ENCODE measurements around the gene TDRD7. TPM values are rescaled to one million over a fixed set of nuclear protein-coding genes. Genes with fewer than 3 reads are reported as not detected.

The TDRD7 gene
- total RNA-seq, 1 donor from 2014 or later: 7.6 TPM

DNA sequence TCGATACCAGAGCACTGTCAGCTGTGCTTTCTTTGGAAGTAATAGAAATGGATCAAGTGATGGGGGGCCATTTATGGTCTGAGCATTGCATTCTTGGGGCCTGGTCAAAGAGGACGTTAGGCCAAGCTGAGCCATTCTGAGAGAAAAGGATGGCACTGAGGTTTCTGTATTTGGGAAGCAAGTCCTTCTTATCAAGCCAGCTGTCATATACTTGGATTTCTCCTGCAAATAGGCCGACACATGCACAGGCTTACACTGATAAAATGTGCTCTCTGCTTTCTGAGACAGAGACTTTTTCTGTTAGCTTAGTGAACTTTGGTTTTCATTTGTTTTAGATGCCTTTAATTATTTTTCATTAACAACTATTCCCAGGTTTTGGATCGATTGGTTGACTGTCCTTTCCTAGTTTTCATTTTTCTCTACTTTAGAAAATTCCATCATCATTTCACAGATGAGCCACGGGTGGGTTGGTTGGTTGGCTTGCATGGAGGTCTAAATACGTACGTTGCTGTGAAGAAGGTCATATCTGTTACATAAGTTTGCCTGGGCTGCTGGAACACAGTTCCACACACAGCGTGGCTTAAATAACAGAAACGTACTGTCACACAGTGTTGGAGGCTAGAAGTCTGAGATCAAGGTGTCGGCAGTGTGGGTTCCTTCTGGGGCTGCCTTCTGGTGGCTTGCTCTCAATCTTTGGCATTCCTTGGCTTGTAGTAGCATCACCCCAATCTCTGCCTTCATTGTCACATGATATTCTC is 109.9 kb downstream of the TDRD7 start:
- Mint-ChIP-seq H3K36me3 (no peaks in the 10 kb centered on the region), H3K4me1 (ENCODE audit: unreplicated experiment) (peaks cover 14% of the 10 kb centered on the region), H3K4me3 (no peak overlapping the region), H3K9me3 (no peaks in the 10 kb centered on the region), H3K27ac (no peak overlapping the region), H3K27me3 (peaks cover 19% of the 10 kb centered on the region)
- no peak for DNase-seq (ENCODE audit: extremely low spot score, unreplicated experiment)
- no peak for TF ChIP-seq CTCF (conservative IDR thresholded peaks at IDR 0.05)

GRCh38 chr9:97524424-97524823 is 112.5 kb downstream of the TDRD7 start:
- Mint-ChIP-seq H3K27me3 (peaks cover 7% of the 10 kb centered on the region), H3K4me1 (ENCODE audit: unreplicated experiment) (peaks cover 8% of the 10 kb centered on the region), H3K27ac (no peak overlapping the region), H3K4me3 (no peak overlapping the region), H3K36me3 (no peaks in the 10 kb centered on the region), H3K9me3 (no peaks in the 10 kb centered on the region)
- DNase-seq (ENCODE audit: extremely low spot score, unreplicated experiment): no peak
- TF ChIP-seq CTCF (conservative IDR thresholded peaks at IDR 0.05): no peak

GRCh38 chr9:97525451-97525850 is 113.6 kb downstream of the TDRD7 start:
- Mint-ChIP-seq H3K9me3 (no peaks in the 10 kb centered on the region), H3K4me3 (no peak overlapping the region), H3K27ac (no peak overlapping the region), H3K27me3 (peaks cover 4% of the 10 kb centered on the region), H3K36me3 (no peaks in the 10 kb centered on the region), H3K4me1 (ENCODE audit: unreplicated experiment) (peaks cover 5% of the 10 kb centered on the region)
- DNase-seq (ENCODE audit: extremely low spot score, unreplicated experiment): no peak
- no peak for TF ChIP-seq CTCF (conservative IDR thresholded peaks at IDR 0.05)

DNA sequence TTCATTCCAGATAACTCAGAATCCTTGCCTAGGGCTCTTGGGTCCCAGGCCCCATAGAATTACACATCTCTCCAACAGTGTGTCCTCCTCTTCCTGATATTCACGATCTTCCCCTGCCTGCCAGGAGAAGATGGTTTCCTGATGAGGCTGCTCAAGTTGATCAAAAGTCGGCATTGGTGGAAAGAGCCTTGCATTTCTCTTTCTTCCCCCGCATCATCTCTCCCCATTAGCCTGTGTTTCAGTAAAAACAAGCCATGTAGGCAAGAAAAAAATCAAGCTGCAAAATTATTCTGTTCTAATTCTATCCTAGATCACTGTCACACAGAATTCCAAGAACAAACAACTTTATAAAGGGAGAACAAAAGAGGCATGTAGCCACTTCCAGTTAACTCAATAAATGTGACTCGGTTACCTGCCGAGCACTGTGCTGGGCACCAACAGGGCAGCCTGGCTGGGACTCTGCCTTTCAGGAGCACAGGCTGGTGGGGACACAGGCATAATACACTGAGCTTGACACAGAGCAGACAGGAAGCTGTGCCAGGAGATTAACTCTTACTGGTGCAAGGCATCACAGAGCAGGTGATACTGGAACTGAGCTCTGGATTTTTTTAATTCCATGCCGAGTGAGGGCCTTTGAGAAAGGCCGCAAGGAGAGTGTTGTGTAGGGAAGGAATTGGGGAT is 115.1 kb downstream of the TDRD7 start:
- H3K9me3 Mint-ChIP-seq: no peaks in the 10 kb centered on the region
- H3K27ac Mint-ChIP-seq: peak overlapping the region; percentile 39
- H3K36me3 Mint-ChIP-seq: no peaks in the 10 kb centered on the region
- DNase-seq (ENCODE audit: extremely low spot score, unreplicated experiment): no peak
- H3K4me1 Mint-ChIP-seq (ENCODE audit: unreplicated experiment): peaks cover 5% of the 10 kb centered on the region
- TF ChIP-seq CTCF (conservative IDR thresholded peaks at IDR 0.05): no peak
- H3K4me3 Mint-ChIP-seq: no peak overlapping the region
- peaks cover 4% of the 10 kb centered on the region for H3K27me3 Mint-ChIP-seq

GRCh38 chr9:97527626-97528528 is 116.0 kb downstream of the TDRD7 start:
- no peaks in the 10 kb centered on the region for H3K36me3 Mint-ChIP-seq
- TF ChIP-seq CTCF (conservative IDR thresholded peaks at IDR 0.05): no peak
- H3K4me1 Mint-ChIP-seq (ENCODE audit: unreplicated experiment): peaks cover 5% of the 10 kb centered on the region
- no peak overlapping the region for H3K4me3 Mint-ChIP-seq
- H3K27ac Mint-ChIP-seq: peak overlapping the region; percentile 88
- H3K27me3 Mint-ChIP-seq: peaks cover 4% of the 10 kb centered on the region
- no peak for DNase-seq (ENCODE audit: extremely low spot score, unreplicated experiment)
- H3K9me3 Mint-ChIP-seq: no peaks in the 10 kb centered on the region
